HG03469 (cell line): ENCODE results near the gene LRP2.

Experiments used
- ATAC-seq: cut with Tn5 transposase; IDR thresholded peaks from one replicate; pipeline ENCODE4 v1.9.1; 2021; ENCODE audit warnings: mild to moderate bottlenecking, moderate library complexity, moderate number of reproducible peaks; ENCODE audit not compliant: unreplicated experiment

LRP2 gene

DNA sequence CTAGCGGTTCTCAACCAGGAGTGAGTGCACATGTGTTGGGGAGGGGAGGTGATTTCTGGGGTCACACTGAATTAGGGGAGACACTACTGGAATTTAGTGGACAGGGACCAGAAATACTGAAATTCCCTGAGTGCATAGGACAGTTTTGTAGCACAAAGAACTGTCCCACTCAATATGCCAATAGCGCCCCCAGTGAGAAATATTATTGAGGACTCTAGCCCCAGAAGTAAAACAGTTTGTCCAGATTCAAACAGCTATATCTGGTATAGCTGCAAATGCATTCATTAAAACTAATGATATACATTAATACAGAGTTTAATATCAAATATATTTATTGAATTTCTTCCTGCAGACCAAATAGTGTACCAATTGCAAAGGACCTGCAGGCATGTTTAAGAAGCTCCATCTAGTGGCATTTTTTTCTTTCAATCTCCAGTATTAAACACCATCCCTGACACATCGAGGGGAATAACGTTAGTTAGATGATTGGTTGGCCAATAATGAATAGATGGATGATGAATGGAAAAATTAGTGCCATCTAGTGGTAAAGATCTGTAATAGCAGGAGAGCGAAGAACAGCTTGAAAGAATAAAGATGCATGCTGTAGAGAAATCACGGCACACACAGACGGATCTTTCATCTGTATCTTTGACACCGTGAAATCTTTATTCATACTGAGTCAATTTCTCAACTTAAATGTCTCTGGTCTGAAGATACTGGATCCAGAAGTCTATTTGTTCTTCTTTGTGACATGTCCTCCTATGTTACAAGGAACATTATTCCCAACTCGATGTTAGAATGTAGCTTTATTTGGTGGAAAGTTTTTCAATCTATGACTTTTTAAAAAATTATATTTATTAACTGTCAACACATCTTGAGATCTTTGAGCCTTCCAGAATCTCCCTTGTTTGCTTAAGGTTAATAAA is 230.5 kb downstream of the LRP2 start:
- peak; percentile 87 for ATAC-seq

DNA sequence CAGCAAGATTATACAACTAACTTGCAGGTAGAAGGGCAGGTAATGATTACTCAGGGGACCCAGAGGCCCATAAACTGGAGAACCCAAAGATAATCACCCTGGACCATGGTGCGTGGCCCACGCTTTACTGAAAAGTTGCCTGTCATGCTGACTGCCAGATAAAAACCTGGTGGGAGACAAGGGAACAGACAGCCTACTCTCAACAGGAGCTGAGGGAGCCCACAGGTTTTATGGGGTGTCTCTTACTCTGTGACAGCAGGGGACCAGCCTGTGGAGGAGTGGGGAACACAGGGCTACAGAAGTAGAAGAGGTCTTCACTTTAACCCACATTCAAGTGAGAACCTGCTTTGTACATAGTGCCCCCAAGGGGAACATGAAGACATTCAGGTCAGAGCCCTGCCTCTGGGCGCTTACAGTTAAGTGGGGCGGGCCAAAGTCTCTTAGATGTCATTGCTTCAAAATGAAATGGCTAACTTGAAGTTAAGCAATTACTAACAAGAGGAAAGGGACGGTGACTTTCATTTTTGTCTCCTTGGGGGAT is 232.6 kb downstream of the LRP2 start:
- ATAC-seq, result no peak

DNA sequence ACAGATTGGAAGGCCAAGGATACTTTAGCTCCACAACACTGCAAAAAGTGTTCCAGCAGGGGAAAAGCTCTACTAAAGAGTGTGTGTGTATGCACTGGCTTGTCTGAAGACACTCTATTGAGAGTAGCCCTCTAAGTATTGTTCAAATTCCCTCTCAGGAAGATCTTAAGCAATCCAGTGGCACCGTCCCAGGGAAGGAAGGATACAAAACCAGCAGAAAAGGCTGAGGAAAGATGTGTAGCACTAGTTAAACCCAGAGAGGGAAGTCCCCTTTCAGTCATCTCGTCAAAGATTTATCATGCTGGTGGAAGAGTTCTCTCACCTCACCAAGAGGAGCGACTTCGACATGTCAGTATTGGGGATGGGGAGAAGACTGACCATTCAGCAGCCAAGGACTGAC is 242.5 kb downstream of the LRP2 start:
- no peak for ATAC-seq

DNA sequence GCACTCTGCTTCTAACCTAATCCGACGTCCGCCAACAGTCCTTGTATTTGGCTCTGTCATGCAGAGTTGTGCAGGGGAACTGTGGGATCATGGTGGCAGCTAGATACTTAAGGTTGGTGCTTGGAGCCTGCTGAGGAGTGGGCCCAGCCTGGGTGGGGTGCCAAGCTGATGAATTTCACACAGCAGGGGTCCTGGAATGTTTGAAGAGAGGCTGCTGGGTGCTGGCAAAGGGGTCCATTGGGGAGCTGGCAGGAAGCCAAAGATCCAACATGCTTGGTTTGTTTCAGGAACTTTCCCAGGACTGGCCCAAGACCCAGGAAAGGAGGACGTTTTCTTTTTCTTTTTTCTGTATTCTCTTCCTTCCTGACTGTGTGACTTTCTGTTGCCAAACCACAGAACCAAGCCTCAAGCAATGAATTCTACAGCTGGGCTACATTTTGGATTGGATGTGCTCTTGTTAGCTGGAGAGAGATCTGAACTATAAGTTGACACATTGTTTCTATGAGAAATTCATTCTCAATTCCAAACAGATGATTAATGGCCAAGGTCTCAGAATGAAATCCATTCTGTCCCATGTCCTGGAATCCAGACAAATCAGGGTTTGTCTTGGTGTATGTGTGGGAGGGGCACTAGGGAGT is 243.1 kb downstream of the LRP2 start:
- ATAC-seq, result no peak

DNA sequence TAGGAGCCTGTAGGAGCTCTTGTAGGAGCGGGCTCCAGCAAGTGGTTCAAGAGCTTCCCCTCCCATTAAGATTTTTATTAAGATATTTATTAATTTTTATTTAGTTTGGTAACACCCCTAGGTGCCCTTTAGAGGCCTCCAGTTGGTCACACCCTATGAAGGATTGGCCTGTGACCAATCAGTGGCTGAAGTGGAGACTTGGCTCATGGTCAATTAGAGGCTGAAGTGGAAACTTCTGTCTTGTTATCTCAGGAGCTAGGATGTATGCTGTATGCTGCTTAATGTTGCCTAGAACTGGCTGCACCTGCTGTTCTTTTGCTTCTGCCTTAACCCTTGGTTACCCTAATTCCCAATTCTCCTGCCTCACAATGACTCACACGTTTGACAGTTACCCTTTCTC is 244.3 kb downstream of the LRP2 start:
- ATAC-seq, result no peak

DNA sequence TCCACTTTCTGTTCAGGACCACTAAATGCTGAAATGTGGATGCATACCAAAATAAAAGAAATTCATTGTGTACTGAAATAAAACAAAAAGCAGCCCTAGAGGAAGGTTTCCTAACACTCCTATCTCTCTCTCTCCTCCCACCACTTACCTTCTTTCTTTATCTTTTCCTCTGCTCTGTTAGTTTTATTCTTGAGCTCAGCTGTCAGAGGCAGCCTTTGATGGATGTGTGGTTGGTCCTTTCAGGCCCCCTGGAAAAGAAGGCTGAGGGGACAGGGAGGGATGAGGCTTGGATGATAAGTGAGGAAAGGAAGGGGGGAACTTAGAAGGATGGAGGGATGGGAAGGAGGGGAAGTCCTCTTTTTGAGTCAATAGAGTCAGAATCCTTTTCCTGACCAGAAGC is 245.3 kb downstream of the LRP2 start:
- no peak for ATAC-seq

DNA sequence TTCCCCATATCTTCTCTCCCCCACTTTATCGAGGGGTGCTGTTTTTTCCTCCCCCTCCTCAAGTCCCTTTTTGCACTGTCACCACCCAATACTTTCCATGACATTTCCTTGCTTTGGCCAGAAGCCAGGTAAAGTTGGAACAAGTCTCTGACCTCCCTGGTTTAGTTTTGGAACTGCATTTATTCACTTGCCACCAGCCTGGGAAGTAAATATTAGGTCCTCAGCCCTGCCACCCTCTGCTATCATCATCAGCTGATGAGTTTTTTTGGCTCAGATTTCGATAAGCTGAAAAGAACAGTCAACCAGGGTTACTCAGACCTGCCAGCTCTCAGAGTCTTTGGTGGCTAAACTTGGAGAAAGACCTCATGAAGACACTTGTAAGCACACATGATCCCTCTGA is 246.0 kb downstream of the LRP2 start:
- no peak for ATAC-seq

DNA sequence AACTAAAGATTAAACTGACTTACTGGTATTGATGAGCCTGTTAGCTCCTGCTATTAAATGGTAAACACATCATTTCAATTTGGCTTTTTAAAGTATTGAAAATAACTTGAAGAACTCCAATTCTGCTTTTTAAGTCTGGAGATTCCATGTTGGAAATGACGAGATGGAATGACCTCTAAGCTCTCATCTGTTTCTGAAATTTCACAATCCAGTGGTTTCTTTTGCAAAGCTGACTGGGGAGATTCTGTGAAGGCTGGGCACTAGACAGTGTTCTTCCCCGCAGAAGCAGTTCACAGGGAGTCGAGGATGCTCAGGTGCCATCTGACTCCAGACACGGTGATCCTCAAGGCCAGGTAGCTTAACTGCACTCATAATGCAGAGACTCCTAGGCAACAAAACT is 248.3 kb downstream of the LRP2 start:
- ATAC-seq, result no peak

DNA sequence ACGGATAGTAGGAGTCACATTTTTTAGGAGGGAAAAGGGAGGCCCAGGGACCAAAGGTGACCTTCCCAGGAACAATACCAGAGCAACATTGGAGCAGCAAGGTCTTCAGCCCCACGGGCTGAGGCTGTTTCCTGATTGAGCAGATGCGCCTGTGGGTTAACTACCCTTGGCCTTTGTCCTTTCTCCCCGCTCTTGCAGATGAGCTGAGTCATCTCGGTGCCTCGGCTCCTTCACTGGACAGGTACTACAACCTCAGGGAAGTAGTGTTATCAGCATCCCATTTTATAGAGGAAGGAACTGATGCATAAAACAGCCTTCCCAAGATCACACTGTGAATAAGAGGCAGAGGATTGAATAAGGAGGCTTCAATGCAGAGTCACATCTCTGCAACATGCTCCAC is 249.5 kb downstream of the LRP2 start:
- ATAC-seq, result no peak

DNA sequence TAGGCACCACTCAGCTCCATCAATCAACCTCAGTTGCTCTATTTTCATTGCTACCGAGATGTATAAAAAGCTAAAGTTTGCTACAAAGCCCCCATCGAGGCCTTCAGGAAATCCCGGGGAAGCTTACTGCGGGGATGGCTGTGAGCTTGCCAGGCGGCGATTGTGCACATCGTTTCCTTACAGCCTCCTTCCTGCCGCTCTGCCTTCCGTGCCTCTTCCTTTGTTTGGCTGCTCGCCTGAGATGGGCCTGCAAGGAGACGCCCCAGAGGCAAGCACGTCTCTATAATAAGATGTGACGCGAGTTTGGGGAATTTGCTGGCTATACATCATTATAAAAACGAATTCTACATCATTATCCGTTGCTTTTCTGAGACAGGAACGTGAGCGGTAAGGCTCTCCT is 251.4 kb downstream of the LRP2 start:
- ATAC-seq, result no peak

DNA sequence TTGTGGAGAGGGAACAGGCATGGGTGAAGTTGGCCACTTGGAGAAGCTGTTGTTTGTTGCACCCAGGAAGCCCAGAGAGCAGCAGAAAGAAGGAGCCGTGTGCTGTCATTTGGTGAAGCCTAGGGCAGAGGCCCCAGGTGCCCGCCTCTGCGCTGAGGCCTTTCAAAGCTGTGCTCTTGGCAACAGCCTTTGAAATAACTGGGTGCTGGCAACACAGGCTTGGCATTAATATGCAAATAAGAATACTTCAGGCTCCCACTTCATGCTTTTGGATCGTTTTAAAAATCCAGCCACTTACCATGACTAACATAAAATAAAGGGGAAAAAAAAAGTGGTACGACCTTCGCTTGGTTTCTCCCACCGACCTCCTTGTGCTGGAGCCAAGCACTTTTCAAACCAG is 251.9 kb downstream of the LRP2 start:
- ATAC-seq, result no peak

DNA sequence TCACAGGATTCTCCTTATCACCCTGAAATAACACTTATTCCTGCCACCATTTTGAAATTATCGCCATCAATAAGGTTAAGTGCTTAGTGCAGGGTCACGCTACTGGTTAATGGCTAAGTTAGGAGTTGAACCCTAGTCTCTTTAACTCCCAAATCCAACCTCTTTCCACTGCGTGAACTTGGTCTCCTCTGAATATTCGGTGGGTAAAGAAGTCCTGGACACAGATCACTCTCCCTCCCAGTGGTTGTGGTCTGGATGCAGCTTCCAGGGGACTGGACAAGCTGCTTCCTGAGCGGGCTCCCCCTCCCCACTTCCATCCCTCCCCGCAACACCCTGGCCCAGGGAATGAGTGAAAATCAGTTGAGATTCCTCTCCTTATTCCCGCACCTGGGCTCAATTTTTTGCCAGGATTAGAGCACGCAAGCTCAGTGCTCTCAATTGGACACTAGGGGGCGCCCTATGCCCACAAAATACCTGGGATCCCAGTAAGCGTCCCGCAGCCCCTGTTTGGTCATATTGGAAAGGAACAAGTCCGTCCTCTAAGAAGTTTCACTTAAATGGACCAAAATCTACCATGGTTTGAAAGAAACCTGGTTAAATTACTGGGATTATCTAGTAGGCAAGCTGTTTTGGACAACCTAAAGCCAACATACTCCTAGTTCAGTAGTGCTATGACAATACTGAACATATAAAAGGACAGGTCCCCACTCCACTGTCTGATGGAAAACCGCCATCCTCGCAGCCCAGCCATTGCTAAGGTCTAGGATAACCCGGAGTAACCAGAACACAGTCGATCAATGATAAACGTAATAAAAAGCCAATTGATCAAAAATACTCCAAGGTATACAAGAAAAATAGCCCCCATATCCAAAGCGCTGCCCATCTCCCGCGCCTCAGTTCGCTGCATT is 252.6 kb downstream of the LRP2 start:
- ATAC-seq, result no peak

DNA sequence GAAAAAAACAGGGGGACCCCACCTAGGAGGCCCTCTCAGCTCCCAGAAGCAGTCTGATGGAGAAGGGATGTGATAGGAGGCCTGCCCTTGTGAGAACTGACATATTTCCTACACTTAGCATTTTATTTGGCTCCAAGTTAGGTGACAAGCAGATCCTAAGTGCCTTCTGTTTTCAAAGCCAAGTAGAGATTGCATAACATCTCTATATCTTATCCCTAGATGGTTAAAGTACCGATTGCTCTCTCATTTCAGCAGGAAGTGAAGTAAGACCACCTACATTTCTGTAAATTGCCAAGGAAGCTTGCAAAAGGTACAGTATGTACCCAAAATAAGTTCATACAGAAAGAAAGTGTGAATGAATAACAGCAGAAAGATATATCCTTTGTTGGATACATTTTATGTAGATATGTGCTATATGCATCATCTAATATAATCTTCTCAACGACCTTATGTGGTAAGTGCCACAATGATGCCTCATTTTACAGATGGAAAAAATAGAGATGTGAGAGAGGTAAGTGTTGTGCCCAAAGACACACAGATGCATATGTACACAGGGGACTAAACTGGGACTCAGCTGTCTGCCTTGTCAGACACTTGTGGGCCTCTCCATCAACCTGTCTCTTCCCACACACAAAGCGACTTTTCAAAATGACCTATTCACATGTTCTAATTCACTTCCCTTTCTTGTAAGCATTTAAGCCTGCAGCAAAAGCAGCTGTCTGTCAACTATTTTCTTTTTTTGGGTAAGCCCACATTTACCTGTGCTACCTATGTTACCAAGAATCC is 254.0 kb downstream of the LRP2 start:
- no peak for ATAC-seq

DNA sequence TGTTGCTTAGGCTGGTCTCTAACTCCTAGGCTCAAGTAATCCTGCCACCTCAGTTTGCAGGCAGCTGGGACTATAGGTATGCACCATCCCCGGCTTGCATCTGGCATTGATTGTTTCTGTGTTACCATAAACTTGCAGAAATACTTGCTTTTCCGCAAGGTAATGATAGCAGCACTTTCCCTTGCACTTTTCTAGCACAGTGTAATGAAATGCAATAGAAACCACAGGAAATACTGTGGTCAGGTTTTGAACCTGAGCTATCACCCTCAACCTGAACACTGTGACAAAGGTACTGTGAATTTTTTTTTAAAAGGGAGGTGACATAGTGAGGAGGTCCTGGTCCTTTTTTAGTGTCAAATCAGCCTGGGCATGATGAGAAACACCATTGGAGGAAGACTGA is 254.7 kb downstream of the LRP2 start:
- peak; percentile 92 for ATAC-seq

DNA sequence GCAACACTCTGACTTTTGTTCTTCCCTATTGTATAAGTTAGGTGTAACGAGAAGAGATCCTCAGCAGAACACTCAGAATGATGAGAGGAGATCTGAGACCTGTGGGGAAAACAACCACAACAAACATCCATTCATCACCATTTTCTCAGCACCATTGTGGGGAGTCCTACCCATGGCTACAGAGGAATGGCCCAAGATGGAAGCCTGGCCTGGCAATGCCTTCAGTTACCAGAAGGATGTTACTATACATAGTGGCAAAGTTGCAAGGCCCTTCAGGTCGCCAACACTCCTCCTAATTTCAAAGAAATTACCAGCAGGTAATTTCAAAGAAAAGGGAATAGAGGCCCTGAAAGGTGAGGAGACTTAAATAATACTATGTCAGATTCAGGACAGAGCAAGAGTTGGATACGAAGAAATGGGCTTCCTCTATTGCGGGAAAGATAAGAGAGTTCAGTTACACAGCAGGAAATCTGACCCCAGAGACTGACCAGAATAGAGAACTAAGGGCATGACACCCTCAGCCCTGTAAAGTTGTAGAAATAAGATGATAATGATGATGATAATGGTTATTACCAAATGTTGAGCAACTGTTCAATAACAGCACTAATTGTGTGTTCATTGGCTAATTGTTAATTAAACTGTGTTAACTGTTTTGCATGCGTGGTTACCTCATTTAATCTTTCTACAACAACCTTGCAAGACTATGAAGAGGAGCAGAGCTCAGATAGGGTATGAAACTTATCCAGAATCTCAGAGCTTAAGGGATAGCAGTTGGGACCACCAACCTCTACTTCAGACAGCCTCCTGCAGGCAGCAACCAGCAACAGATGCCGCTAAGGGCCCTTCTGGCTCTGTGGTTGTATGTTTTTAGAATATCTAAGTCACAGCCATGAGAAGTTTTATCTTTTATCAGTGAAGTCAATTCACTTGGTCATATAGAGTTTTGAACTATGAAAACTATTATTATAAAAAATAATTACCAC is 255.5 kb downstream of the LRP2 start:
- no peak for ATAC-seq

DNA sequence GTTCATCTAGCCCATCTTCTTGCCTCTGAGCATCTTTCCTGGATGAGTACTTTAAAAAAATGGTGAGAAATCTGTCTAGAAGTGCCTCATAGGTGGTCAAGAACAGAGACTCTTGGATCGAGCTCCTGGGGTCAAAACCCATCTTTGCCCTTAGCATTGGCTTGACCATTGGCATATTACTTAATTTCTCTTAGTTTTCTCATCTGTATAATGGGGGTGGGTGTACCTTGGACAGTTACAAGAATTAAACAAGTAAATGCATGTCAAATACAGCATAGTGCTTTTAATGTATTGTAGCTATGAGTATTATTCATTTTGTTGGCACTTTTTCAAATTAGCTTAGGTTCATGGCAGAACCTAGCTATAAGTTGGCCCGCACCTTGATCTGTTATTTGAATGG is 256.2 kb downstream of the LRP2 start:
- no peak for ATAC-seq

DNA sequence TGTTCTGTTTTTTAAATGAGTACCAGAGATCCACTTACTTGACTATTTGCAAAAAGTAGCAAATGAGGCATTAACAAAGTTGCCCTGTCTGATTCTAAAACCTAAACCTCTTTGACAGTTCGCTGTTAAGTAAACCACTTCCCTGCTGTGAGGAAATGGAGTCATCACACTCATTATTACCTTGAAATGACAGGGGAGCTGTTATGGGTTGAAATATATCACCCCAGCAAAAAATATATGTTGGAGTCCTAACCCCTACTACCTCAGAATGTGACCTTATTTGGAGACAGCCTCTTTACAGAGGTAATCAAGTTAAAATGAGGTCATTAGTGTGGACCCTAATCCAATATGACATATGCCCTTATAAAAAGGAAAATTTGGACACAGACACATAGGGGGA is 256.9 kb downstream of the LRP2 start:
- no peak for ATAC-seq

DNA sequence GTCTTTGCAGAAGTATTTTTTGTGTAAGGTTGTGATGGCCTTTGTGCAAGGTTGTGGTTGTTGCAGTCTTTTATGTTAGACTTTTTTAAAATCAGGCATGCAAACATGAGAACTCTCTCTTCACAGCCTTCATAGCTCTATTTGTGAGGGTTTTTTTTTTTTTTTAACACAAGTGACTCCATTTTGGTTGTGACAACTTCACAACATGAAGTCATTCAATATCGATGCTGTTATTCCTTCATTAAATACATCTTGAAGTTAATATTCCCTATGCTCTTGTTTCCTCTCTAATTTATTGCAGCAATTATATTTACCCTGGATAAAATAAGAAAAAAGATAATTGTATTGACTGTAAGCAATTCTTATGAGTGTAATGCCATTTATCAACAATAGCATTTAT is 257.5 kb downstream of the LRP2 start:
- ATAC-seq, result no peak

DNA sequence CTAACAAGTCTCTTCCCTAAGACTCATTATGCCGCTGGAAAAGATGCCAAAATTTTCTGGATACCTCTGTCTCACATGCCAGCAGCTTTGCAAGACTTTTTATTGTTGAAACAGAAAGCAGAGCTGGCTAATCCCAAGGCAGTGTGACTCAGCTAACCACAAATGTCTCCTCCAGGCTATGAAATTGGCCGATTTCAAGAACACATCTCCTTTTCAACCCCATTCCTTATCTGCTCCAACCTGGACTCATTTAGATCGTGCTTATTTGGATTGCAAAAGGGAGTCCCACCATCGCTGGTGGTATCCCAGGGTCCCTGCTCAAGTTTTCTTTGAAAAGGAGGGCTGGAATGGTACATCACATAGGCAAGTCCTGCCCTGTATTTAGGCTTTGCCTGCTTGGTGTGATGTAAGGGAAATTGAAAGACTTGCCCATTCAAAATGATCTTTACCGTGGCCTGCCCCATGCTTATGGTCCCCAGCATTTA is 266.7 kb downstream of the LRP2 start:
- ATAC-seq, result no peak
